ENCODE data around the gene CNTNAP2.

DNA sequence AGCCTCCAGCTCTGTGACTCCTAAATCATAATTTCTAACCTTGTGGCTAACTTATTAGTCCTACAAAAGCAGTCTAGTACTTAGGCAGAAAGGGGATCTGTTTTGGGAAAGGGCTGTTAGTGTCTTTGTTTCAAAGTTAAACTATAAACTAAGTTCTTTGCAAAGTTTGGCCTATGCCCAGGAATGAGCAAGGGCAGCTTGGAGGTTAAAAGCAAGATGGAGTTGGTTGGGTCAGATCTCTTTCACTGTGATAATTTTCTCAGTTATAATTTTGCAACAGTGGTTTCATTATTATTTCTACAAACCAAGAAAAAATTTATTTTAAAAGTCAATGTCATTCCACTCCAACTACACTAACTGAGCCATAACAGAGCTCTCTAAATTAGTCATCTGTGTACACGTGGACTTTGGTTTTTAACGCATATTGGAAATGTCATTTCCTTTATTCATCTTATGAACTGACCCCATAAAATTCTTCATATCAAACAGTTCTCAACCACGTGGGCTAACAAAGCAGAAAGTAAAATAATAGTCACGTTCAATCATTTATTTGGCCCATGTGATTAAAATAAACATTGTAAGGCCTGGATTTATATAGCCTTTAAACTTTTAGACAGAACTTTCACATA, 2330.7 kb downstream of the CNTNAP2 start:
- no peak for TF ChIP-seq HDGF (IDR thresholded peaks at IDR 0.05; ENCODE audit: borderline replicate concordance)
- TF ChIP-seq SP1 (IDR thresholded peaks at IDR 0.05) = no peak
